ENCODE results near the gene SEMA6B.

Gene SEMA6B

DNA sequence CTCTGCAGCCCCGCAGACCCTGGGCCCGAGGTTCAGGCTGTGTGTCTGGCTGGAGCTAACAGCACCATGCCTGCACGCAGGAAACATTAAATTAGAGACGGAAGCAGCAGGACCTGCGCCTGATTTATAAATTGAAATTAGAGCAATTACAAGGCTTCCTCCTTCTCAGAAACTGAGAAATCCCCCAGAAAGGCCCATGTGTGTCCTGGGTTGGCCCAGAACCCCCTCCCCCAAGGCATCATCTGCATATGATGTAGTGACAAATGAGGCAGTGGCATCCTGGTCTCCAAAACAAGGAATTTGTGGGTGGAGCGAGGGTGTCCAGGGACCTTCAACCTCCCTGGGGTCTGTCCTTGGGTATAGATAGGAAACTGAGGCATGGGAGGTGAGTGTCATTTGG lies 27.2 kb upstream of the SEMA6B start:
- DNase-seq, result no peak

DNA sequence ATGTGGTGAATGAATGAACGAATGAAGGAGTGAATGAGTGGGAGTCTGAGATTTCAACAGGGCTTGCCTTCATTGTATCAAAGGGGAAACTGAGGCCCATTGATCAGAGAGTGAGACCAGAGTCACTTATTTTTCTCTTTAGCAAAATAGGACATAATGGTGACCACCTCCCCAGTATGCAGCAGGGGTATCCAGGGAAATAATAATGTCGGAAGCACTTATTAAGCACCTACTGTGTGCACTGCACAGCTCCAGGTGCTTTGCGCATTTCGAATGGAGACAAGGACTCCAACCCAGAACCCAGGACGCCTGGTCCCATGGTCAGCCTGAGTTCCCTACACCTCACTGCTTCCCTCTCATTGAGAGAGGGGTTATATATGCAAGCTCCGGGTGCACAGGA lies 26.8 kb upstream of the SEMA6B start:
- no peak for DNase-seq

DNA sequence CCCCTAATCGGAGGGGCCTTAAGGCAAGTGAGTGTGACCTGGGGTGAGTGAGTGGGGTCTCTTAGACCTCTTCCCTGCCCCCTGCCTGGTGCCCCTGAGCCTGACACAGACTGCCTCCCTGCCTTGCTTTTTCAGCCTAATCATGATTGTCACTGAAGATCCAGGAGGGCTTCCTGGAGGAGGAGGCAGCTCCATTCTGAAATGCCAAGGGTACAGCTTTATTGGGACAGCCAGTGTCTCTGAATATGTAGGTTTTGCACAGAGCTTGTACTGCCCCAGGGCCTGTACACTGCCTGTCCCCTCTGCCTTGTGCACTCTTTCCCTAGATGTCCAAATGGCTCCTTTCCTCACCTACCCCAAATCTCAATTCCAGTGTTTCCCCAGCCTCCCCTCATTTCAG lies 26.1 kb upstream of the SEMA6B start:
- DNase-seq, result no peak

DNA sequence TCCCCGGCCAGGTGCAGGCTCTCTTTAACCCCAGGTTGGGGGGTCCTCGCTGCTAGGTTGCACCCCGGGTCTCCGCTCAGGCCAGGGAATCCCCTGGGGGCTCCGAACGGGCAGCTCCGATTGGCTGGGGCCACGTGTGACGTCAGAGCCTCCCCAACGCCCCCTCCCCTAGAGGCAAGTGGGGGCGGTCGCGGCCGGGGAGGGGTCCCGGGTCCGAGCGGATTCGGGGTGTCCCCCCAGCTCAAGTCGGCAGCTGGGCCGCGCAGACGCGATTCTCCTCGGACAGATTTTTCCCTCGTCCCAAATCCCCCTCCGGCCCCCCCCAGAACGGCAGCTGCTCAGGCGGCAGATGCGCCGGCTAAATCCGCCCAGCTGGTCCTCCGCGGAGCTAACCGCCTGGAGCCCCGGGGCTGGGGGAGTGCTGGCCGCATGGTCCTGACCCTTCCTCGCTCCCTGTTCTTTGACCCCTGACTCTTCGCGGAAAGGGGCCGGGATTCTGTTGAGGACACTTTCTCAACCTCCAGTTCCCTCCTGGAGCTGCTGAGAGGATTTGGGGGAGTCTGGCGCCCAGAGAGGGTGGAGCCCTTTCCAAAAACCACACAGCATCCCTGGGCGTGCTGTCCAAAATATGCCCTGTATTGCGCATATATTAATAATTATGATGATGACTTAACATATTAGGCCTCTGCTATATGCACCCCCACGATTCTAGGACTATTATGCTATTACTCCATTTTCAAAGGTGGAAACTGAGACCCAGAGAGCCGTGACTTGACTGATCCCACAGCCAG lies 25.4 kb upstream of the SEMA6B start:
- DNase-seq, result no peak

DNA sequence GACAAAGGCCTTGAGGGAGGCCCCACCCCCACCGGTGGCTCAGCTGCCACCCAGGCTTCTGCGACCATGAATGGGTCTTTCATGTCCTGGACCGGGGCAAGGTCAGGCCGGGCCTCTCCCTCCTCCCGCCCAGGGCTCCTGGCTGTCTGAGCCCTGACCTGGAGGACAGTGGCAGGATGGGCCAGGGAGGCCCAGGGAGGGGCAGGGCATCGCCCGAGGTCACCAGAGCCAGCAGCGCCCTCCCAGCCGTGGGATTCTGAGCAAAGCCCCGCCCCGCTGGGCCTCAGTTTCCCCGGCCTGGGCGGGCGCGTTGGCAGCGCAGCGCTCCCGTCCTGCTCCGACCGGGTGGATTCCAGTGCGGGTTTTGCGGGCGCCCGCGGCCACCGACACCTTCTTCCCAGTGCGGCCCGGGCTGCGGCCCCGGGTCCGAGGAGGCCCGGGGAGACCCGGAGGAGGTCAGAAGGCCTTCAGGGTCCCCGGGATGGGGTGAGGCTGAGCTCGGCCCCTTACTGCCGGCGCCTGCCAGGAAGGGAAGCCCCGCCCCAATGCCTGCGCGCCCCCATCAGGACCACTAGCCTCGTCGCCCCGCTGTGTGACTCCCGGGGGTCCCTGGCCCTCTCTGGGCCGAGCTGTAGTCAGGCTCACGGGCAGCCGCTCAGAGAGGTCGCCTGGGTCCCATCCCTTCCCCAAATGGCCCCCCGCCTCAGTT lies 24.6 kb upstream of the SEMA6B start:
- DNase-seq, result peak; percentile 70

DNA sequence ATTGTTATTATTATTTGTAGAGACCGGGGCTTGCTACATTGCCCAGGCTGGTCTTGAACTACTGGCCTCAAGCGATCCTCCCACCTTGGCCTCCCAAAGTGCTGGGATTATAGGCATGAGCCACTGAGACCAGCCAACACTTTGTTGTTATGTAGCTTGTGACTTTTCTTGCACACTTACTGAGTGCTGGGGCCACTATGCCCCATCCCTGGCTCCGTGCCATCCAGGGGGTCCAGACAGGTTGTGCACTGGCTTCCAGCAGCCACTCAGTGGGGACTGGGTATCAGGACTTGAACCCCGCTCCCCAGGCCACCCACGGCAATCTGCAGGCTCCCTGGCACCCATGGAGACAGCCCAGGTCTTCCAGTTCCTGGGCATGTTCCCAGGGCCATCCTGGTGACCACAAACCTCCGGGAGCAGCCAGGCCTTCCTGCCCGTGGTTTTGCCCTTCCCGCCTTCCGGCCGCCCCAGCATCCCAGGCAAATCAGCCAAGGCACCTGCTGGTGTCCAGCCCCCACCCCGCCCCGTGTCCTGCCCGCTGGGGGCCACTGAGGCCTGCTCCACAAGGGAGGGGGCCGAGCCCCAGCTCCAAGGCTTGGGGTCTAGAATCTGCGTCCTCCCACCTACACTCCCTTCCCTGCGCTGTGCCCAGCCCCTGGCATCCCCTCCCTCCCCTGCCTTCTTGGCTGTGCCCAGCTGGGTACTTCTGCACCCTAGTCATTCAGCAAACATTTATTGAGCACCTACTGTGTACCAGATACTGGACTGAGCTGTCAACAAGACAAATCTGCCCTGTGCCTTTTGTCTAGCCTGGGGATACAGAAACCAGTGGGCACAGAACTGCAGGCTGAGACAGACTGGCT lies 23.7 kb upstream of the SEMA6B start:
- no peak for DNase-seq

DNA sequence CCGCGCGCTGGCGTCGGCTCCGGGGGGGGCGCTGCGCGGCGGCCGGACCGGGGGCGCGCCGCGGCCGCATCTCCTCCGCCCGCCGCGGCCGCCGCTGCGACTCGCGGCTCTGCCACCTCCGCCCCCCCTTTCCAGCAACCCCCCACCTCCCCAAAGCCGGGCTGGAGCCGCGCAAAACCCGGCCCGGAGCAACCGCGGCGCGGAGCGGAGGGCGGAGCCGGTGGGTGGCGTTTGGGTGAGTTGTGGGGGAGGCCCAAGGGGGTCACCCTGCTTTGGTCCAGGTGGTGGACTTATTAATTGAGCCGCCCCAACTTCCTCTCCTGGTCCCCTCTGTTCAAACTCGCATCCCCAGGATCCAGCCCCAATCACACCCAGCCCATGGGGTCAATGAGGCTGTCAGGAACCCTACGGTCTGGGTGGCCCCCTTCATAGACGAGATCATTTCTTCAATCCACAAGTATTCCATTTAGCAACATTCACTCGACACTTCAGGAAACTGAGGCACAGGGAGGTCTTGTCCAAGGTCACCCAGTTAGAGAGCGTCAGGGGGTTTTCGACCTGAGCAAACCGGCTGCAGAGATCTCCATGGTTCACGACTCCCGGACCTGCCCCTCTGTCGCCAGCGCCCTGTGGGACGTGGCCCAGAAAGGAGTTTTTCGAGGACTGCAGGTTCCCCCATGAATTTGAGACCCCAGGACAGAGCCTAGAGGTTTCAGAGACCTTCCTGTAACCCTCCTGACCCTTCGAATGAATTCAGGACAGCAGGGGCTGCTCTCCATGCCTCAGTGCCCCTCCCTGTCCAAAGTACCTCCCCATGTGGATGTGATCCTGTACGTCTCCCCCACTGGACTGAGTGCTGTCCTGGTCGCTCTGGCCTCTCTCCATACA lies 22.4 kb upstream of the SEMA6B start:
- peak; percentile 56 for DNase-seq

DNA sequence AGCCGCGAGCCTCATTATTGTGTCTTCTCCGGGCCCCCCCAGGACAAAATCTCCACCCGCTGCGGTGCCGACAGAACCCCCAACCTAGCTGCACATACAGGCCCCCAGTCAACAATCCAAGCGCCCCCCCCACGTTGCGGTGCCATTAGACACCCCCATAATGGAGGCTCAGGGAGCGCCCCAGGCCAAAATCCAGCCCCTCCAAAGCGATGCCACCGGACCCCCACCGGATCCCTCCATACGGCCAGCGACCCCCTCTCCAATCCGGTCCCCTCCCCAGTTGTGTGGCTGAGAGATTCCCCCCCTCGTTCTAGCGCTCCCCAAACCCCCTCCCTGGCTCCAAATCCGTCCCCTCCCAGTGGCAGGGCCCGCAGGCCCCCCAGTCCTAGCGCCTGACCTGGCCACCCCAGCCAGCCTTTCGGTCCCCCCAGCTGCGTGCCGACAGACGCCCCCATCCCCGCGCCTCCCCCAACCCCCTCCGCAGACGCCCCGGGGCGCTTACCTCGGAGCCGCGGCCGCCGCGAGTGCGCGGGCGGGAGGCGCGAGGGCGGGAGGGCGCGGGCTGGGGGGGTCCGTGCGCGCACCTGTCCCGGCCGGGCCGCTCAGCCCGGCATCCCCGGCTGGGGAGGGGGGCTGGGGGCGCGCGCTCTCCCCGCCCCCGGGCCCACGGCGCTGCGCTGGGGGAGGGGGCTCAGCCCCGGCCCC lies 21.6 kb upstream of the SEMA6B start:
- DNase-seq, result no peak

DNA sequence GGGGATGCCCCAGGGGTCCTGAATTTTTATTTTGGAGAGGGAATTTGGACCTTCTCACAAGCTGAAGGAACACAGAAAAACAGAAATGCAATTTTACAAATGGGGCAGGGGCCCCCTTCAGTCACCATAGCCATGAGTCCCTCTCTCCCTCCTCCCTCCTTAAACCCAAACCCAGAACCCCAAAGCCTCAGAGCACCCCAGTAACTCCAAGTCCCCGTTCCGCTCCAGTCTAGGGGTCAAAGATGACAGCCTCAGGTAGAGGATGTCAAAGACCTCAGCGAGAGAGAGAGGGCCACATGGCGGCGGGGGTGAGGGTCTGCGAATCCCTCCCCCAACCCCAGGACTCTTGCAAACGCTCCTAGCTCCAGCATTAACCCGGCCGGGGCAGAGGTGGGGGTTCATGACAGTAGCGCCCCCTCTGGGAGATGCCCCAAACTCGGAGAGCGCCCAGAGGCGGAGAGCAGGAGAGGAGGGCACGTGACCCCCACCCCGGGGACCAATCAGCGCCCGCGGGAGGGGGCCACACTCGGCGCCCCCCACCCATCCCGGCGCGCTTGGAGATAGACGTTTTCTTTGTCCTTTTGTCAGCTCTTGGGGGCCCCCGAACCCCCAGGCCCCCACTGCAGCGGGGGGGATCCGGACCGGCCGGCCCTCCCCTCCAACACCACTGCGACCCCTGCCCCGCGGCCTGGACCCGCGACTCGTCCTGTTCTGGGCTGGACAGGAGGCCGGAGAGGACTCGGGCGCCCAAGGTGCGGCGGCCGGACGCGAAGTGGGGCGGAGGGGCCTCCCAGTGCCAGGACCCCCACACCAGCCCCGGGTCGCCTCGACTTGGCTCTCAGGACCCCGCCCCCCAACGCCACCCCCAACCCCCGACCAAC lies 20.8 kb upstream of the SEMA6B start:
- no peak for DNase-seq

DNA sequence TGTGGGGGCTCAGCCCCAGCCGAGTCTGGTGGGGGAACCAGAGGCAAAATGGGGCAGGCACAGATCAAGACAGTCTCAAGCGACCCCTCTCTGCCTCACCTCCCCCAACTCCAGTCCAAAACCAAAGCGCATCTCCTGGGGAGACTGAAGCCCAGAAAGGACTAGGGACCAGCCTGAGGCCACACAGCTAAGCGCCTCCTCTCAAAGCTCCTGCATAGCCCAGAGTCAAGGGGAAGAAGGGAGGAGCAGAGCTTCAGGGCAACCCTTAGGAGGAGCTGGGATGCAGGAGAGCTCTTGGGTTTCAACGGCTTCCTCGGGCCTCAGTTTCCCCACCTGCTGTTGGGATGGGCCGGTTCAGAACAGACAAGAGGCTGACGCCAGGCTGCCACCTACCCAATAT lies 19.9 kb upstream of the SEMA6B start:
- DNase-seq, result no peak

DNA sequence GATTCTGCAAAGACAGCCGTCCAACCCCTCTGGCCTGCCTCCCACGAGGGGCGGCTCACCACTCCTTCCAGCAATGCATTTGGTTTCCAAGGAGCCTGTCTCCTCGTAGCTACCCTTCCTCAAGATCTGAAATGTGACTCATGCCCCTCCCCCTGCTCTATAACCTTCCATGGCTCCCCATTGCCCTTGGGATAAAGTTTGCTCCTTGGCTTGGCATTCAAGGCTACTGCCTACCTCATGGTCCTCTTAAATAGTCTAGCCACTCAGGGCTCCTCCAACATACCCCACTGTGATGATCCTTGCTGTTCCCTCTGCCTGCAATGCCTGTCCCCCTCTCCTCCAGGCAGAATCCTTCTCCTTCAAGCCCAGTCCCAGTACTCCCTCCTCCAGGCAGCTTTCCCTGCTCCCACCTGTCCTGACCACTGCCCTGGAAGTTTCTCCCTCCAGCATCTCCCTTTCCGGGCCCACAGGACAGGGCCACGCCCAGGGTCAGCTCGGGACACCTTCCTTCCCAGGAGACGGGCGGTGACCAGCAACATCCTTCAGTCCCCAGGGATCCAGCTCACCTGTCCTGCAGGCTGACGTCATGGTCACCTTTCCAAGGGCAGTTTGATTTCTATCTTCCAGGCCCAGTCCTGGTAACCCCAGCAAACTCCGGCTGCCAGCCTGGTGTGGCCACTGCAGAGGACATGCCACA lies 19.2 kb upstream of the SEMA6B start:
- DNase-seq, result no peak

DNA sequence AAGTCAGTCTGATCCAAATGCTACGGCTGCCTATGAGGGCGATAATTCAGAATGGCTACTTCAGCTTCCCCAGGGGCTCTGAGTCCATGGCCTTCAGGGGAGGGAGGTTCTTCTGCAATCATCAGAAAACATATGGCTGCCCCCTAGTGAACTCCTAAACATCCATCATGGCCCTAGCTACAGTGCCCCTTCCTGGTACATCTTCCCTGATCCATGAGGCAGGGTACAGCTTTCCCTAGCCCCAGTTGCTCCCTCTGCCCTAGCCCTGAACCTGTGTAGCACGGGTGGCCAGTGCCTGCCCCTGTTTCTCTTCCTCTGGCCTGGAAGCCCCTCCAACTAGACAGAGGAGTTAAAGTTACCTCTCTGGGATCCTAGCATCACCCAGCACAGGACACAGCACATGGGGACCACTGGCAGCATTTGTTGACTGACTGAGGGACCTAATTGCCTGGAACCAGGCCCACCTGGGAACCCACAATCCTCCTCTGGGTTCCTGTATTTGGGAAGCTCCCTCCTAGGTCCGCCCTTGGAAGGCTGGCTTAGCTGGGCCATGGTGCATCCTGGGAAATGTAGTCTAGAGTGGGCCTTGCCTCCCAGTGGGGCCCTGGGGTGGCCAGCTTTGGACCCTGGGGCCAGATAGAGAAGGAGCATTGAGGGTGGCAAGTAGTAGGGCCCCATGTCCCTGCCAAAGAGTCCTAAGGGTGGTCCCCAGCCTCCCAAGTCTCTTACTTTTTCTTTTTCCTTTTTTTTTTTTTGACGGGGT lies 17.7 kb upstream of the SEMA6B start:
- DNase-seq, result no peak

DNA sequence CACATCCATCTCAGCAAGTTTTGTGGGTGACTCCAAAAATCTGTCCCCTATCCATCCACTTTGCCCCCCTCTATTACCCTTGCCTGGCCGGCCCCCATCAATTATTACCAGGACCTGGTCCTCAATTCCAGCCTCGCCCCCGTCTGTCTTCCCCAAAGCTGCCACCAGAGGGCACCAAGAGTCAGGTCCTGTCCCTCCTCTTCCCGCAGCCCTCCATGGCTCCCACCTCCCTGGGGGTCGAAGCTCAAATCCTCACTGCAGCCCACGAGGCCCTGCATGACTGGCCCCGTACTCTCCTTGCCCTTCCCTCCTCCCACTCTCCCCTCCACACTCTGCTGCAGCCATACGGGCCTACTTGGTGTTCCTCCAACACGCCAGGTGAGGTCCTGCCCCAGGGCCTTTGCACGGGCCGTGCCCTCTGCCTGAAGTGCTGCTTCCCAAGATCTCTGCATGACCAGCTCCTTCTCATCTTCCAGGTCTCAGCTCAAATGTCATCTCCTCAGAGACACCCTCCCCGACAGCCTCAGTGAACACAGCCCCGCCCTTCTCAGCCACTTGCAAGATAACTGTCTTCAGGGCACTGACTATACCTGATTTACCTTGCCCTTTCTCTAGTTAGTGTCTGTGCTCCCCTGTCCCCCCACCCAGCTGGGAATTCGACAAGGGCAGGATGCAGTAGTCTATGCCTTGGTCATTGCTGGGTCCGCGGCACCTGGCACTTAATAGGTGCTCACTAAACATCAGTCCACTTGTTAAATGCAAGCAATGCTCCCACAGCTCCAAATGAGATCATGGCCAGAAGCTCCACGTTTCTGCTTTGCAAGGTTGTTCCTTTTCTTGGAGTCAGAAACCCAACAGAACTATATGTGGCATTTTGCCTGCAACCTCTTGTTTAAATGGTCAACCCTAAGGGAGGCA lies 16.8 kb upstream of the SEMA6B start:
- DNase-seq, result peak; percentile 90

DNA sequence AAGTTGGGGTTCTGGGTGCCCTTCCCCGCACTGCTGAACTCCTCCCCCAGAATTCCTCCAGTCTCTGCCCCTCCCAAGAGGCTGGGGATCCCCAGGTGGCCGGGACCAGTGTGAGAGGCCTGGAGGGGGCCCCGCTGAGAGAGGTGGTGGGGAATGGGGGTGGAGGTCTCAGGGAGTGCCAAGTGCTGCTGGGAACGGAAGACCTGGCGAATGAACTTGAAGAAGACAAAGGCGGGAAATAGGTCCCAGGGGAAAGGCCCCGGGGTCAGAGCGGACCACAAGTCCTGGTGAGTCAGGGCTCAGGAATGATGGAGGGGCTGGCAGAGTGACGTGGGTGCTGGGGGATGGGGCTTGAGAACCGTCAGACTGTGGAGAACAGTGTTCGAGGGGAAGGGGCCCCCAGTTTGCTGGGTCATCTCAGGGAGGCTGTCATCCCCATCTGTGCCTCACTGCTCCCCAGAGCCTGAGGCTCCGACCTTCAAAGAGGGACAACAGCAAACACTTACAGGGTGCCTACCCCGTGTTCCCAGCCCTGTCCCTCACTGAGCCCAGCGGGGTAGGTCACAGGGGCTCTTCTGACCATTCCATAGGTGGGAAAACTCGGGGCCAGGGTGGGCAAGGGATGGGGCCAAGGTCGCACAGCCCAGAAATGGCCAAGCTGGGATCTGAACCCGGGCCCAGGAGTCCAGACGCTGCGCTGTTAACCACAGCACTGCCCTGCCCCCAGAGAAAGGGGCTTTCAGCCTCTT lies 16.0 kb upstream of the SEMA6B start:
- peak; percentile 48 for DNase-seq

DNA sequence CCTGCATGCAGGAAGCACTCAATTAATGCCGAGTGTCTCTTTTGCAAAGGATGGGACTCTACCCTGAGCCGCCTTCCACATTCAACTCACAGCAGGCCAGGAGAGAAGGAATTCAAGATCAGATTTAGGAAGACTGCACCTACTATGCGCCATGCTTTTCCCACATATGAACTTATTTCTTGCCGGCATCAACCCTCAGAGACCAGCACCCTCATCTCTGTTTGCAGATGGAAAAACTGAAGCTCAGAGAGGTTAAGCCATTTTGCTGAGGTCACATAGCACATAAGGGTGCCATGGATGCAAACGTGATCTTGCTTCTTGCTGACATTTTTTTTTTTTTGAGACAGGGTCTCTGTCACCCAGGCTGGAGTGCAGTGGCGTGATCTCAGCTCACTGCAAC lies 14.2 kb upstream of the SEMA6B start:
- DNase-seq, result no peak

DNA sequence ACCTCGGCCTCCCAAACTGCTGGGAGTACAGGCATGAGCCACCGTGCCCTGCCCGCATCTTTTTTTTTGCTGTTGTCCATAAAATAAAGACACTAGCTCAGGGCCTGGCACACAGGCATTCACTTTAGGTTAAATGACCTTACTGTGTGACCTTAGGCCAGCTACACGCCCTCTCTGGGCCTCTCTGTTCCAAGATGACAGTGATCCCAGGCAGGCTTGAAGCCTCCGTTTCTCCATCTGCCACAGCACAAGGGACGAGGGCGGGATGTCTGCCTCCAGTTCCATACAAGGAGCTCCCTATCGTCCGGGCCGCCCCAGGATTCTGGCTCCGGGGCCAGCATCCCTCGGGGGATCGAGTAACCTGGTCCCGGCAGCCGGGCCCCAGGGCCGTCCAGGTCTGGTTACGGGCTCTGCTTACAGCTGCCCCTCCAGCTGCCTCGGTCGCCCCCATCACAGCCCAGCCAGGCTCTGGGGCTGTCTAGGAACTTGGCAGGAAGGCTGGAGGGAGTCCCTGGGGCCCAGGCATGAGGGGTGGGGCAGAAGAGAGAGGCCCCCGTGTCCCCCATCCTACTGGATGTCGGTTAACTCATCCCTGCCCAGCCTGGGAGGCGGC lies 11.9 kb upstream of the SEMA6B start:
- no peak for DNase-seq

DNA sequence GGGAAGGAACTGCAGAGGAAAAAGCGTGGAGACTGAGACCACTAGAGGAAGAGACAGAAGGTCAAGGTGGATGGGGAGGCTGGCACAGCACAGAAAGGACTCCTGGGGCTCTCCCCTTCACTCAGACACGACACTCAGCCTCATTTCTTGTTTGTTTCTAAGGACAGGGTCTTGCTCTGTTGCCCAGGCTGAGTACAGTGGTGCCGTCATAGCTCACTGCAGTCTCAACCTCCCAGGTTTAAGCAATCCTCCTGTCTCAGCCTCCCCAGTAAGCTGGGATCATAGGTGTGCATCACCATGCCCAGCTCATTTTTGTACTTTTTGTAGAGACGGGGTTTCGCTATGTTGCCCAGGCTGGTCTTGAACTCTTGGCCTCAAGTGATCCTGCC lies 11.4 kb upstream of the SEMA6B start:
- DNase-seq, result no peak

All from stimulated activated CD8-positive, alpha-beta memory T cell treated with anti-CD3 and anti-CD28 coated beads, Interleukin-4, amount 100 ng/mL, for 48 hours (primary cell).